K562 (cell line): ENCODE results near the gene CRX. TPM values are rescaled to one million over a fixed set of nuclear protein-coding genes. Genes with fewer than 3 reads are reported as not detected.

Experiments
- ATAC-seq: fragments of 200-7000 bp; cut with Tn5 transposase; 3 replicates; pipeline ENCODE4 v1.9.1; 2020; ENCODE audit warnings: moderate library complexity
- BruUV-seq: library from RNA; stranded (reverse); fragments of 400-500 nt; replicated peaks from 2 replicates; lab custom pipeline; 2021; lab: Mats Ljungman, UMichigan
- CTCF ChIA-PET: fragments of 300-600 bp; formaldehyde crosslinking; extraction: SDS; loops from one replicate; lab custom pipeline; 2021; ENCODE audit warnings: low intra/inter-chr PET ratio; lab: Yijun Ruan, JAX
- POLR2A ChIA-PET: fragments of 300-600, 350-650 bp; sonication (Branson Sonifier 250); formaldehyde crosslinking; extraction: SDS; loops from one replicate; lab custom pipeline; 2021; ENCODE audit warnings: antibody characterized with exemption, inconsistent platforms; lab: Yijun Ruan, JAX
- DNase-seq, 4 experiments: peaks; one replicate each; pipeline versions ENCODE4 v3.0.0 to v3.0.0-alpha.2; 2011 to 2018; ENCODE audit warnings: low spot score in 3 of 4, mixed read lengths in 3 of 4; ENCODE audit errors: extremely low read depth in 1 of 4
- FAIRE-seq: peaks from 2 replicates; lab custom pipeline; 2011; peaks lifted over from hg19 to GRCh38; lab: Jason Lieb, UNC
- H2AFZ ChIP-seq: 2 replicates; pipeline ENCODE4 v1.6.0; 2011; ENCODE audit warnings: low read depth, low read length, control low read depth, inconsistent platforms
- H3K27ac ChIP-seq: fragments of 200-600 bp; 3 replicates; pipeline ENCODE4 v1.8.0; 2011; ENCODE audit warnings: low read depth, mild to moderate bottlenecking, control low read depth, inconsistent platforms, low read length, moderate library complexity, mixed read lengths; ENCODE audit errors: extremely low read depth
- H3K27me3 ChIP-seq, 2 experiments: fragments of 300-600 bp in 1 of 2; 2 replicates in 1 of 2; 3 replicates in 1 of 2; pipeline versions ENCODE4 v1.6.0 to v1.8.0; 2011; ENCODE audit warnings: inconsistent platforms in 2 of 2, low read length in 2 of 2, mild to moderate bottlenecking in 1 of 2, mixed read lengths in 1 of 2, moderate library complexity in 1 of 2; ENCODE audit not compliant: control insufficient read depth in 2 of 2, insufficient read depth in 2 of 2
- H3K36me3 ChIP-seq: fragments of 300-600 bp; 3 replicates; pipeline ENCODE4 v1.8.0; 2011; ENCODE audit warnings: mild to moderate bottlenecking, low read length, inconsistent platforms; ENCODE audit not compliant: control insufficient read depth, insufficient read depth
- H3K4me1 ChIP-seq, 2 experiments: fragments of 200-600 bp in 1 of 2; replicated peaks in 1 of 2; 2 replicates in 1 of 2; 3 replicates in 1 of 2; pipeline versions ENCODE4 v1.5.1 to v1.8.0; 2011; ENCODE audit warnings: inconsistent platforms in 2 of 2, low read length in 2 of 2, mild to moderate bottlenecking in 1 of 2, mixed read lengths in 1 of 2, moderate library complexity in 1 of 2; ENCODE audit not compliant: control insufficient read depth in 2 of 2, insufficient read depth in 2 of 2
- H3K4me2 ChIP-seq: 2 replicates; pipeline ENCODE4 v1.6.1; 2011; ENCODE audit warnings: low read length, control low read depth, inconsistent platforms, mixed read lengths; ENCODE audit not compliant: insufficient read depth
- H3K4me3 ChIP-seq: fragments of 200-600 bp; sonication (generic), shearing (Covaris generic); 2 replicates; pipeline ENCODE4 v1.5.1; 2016; ENCODE audit warnings: control low read depth, inconsistent platforms
- H3K79me2 ChIP-seq: fragments of 200-600 bp; 3 replicates; pipeline ENCODE4 v1.8.0; 2011; ENCODE audit warnings: low read length, inconsistent platforms; ENCODE audit not compliant: control insufficient read depth, insufficient read depth
- H3K9ac ChIP-seq, 2 experiments: 2 replicates each; pipeline versions ENCODE4 v1.6.0 to v1.6.1; 2011; ENCODE audit warnings: low read depth in 2 of 2, low read length in 2 of 2, control low read depth in 1 of 2, inconsistent platforms in 1 of 2, mild to moderate bottlenecking in 1 of 2, mixed read lengths in 1 of 2; ENCODE audit not compliant: insufficient read depth in 1 of 2
- H3K9me1 ChIP-seq: one replicate; pipeline ENCODE4 v1.6.0; 2011; ENCODE audit warnings: inconsistent platforms, mild to moderate bottlenecking, low read length, moderate library complexity; ENCODE audit not compliant: control insufficient read depth, insufficient read depth
- H3K9me3 ChIP-seq: replicated peaks from 2 replicates; pipeline ENCODE4 v1.5.1; 2011; ENCODE audit warnings: low read depth, low read length, inconsistent platforms; ENCODE audit not compliant: control insufficient read depth, insufficient read depth
- H4K20me1 ChIP-seq: replicated peaks from 2 replicates; pipeline ENCODE4 v1.6.1; 2011; ENCODE audit warnings: low read length, inconsistent platforms, mixed read lengths; ENCODE audit not compliant: control insufficient read depth, insufficient read depth
- ADNP ChIP-seq: fragments of 200-800 bp; sonication (Bioruptor generic); IDR thresholded peaks from 2 replicates; pipeline ENCODE4 v1.6.1; 2016; ENCODE audit warnings: missing genetic modification characterization, missing compliant biosample characterization
- FIP1L1 ChIP-seq: fragments of 200-400 bp; formaldehyde crosslinking; IDR thresholded peaks from 2 replicates; pipeline ENCODE4 v1.6.1; 2018; ENCODE audit warnings: mild to moderate bottlenecking, low read depth, low read length; ENCODE audit not compliant: poor library complexity, severe bottlenecking
- HCFC1 ChIP-seq: IDR thresholded peaks from 2 replicates; pipeline ENCODE4 v1.6.1; 2012; ENCODE audit warnings: low read depth, low read length, improper control_type of control experiment
- PRDM10 ChIP-seq: fragments of 450-650 bp; IDR thresholded peaks from 2 replicates; pipeline ENCODE4 v1.6.1; 2018; ENCODE audit not compliant: partially characterized antibody
- RHOXF2B ChIP-seq: fragments of 250-450 bp; sonication (Bioruptor Pico); conservative IDR thresholded peaks from 2 replicates; pipeline ENCODE4 v1.5.1; 2021
- ZBTB40 ChIP-seq, 2 experiments: fragments of 450-650 bp in 1 of 2; sonication (generic) in 1 of 2; formaldehyde crosslinking in 1 of 2; IDR thresholded peaks; 2 replicates each; pipeline versions ENCODE4 v1.7.1 to v1.9.0; 2016 to 2022; ENCODE audit warnings: inconsistent platforms in 1 of 2, mild to moderate bottlenecking in 1 of 2, missing genetic modification reagents in 1 of 2
- ZNF175 ChIP-seq: fragments of 200-800 bp; sonication (Bioruptor generic); IDR thresholded peaks from 2 replicates; pipeline ENCODE4 v1.6.1; 2016; ENCODE audit warnings: low read depth, mild to moderate bottlenecking, missing genetic modification characterization, missing compliant biosample characterization
- ZNF324 ChIP-seq: fragments of 250-450 bp; sonication (Bioruptor Pico); IDR thresholded peaks from 2 replicates; pipeline ENCODE4 v1.4.0; 2020; ENCODE audit warnings: mild to moderate bottlenecking
- WGBS: fragments of 100-300 bp; shearing (Covaris generic); methylation state at CpG from one replicate; pipeline ENCODE4 v1.1.6; 2016; ENCODE audit warnings: low coverage, mixed read lengths; ENCODE audit not compliant: insufficient coverage; ENCODE audit errors: missing lambda C conversion rate; 5-methylcytosine and 5-hydroxymethylcytosine counted together
- in situ Hi-C: fragments of 300-500 bp; cut with MboI; formaldehyde crosslinking; loops from 4 replicates; pipeline ENCODE4 v1.15.0; 2018; ENCODE audit warnings: inconsistent platforms, mixed read lengths
- intact Hi-C: fragments of 100-400 bp; cut with micrococcal nuclease; formaldehyde crosslinking; loops from 2 replicates; pipeline ENCODE4 v1.14.2; 2022
- polyA plus RNA-seq, 8 experiments: library from polyadenylated mRNA; depleted of rRNA in 4 of 8; stranded (reverse) in 5 of 8; unstranded in 3 of 8; fragments of >200 nt; fragmentation: Nextera tagmentation in 2 of 8; fragmentation: Illumina TruSeq in 1 of 8; extraction: Ambion mirVana in 2 of 8; extraction: Trizol in 1 of 8; gene quantifications; 2 replicates each; pipeline versions ENCODE4 v1.2.1 to v1.2.3, GENCODE V29; 2011 to 2014; ENCODE audit warnings: inconsistent platforms in 1 of 8, missing spikeins in 1 of 8
- total RNA-seq, 7 experiments: library from RNA; depleted of rRNA in 6 of 7; stranded (reverse); fragments of >200 nt in 6 of 7; fragmentation: Illumina TruSeq in 2 of 7; extraction: Trizol in 2 of 7; gene quantifications; 2 replicates each; pipeline versions ENCODE4 v1.2.1 to v1.2.3, GENCODE V29; 2011 to 2021; ENCODE audit warnings: low replicate concordance in 1 of 7

The CRX gene
- total and polyA plus RNA-seq, 9 of the 15 experiments (the other 6 are each of a cell fraction or from before 2014, with no cell fraction given), result 0.01 TPM; not detected in 8

DNA sequence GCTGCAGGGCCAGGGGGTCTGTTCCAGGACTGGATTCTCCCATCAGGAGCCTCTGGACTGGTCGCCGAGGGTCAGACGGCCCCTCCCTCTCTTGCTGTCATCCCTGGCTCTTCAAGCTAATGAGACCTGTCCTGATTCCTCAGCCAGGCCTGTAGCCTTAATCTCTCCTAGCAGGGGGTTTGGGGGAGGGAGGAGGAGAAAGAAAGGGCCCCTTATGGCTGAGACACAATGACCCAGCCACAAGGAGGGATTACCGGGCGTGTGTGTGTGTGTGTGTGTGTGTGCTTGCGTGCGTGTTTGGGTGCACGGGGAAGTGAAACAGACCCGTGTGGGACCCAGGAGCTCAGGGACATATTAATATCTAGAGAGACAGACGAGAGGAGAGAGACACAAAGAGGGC, 1.9 kb upstream of the CRX start:
- Histone ChIP-seq H3K27ac (no peak overlapping the region), H3K9me1 (no peaks in the 10 kb centered on the region), H3K27me3 (peaks cover 13 to 67% of the 10 kb centered on the region in 2 experiments; a peak in 4 of 5 replicates), H2AFZ (no peak overlapping the region), H3K9ac (no peak overlapping the region), H3K4me3 (no peak overlapping the region), H3K36me3 (no peaks in the 10 kb centered on the region), H3K79me2 (no peaks in the 10 kb centered on the region), H3K4me2 (no peak overlapping the region), H3K9me3 (no peaks in the 10 kb centered on the region), H3K4me1 (peaks cover 0 to 3% of the 10 kb centered on the region in 2 experiments; a peak in 1 of 5 replicates), H4K20me1 (no peaks in the 10 kb centered on the region)
- 0% methylated on average over 10 of the region's 10 CpGs for WGBS
- FAIRE-seq (no peak), DNase-seq (no peak), ATAC-seq (no peak)
- in situ Hi-C loops (no loop called here), intact Hi-C loops (no loop called here)
- ChIA-PET POLR2A (no interaction called here), CTCF (no interaction called here)
- no TSS peak for BruUV-seq
- no peak for TF ChIP-seq ZNF324 (CRISPR knock-in tag)
- TF ChIP-seq RHOXF2B, result no peak
- TF ChIP-seq ZBTB40 (IDR thresholded peaks at IDR 0.05), result no peak
- TF ChIP-seq ZBTB40 (CRISPR knock-in tag; IDR thresholded peaks at IDR 0.05), result no peak
- no peak for TF ChIP-seq ADNP (tag)
- no peak for TF ChIP-seq ZNF175 (CRISPR knock-in tag)
- no peak for TF ChIP-seq PRDM10
- TF ChIP-seq HCFC1, result no peak
- no peak for TF ChIP-seq FIP1L1
